Ascending aorta (tissue), 2 donors: ENCODE data around the gene LY6G5C. TPM values are rescaled to one million over a fixed set of nuclear protein-coding genes. Genes with fewer than 3 reads are reported as not detected.

Experiments used
- DNase-seq, 2 donors: peaks; one replicate each; pipeline ENCODE4 v3.0.0-alpha.2; 2019; ENCODE audit warnings: low spot score in 2 of 2
- H3K27ac ChIP-seq, 2 donors: fragments of 200-600 bp; sonication (generic); one replicate each; pipeline ENCODE4 v1.5.1; 2016 to 2017; ENCODE audit warnings: mild to moderate bottlenecking in 1 of 2
- H3K27me3 ChIP-seq: fragments of 200-600 bp; sonication (generic); one replicate; pipeline ENCODE4 v1.5.1; 2017
- H3K36me3 ChIP-seq, 2 donors: fragments of 200-600 bp; sonication (generic); one replicate each; pipeline ENCODE4 v1.5.1; 2016
- H3K4me1 ChIP-seq, 2 donors: fragments of 200-600 bp; sonication (generic); one replicate each; pipeline ENCODE4 v1.5.1; 2016 to 2017; ENCODE audit warnings: mild to moderate bottlenecking in 1 of 2
- H3K4me3 ChIP-seq, 2 donors: fragments of 200-600 bp; sonication (generic); one replicate each; pipeline ENCODE4 v1.5.1; 2016 to 2017; ENCODE audit warnings: mild to moderate bottlenecking in 1 of 2
- H3K9me3 ChIP-seq, 2 donors: fragments of 200-600 bp; sonication (generic); one replicate each; pipeline ENCODE4 v1.5.1; 2016
- intact Hi-C: fragments of 100-400 bp; cut with DNase I; formaldehyde crosslinking; loops from one replicate; pipeline ENCODE4 v1.15.1; 2023
- total RNA-seq: library from RNA; depleted of rRNA; stranded (reverse); fragments of >200 nt; gene quantifications from one replicate; pipeline ENCODE4 v1.1.0, GENCODE V29; 2016
- TF ChIP-seq, protein P1 (sequence below), 3 experiments: fragments of 200-600 bp in 2 of 3; fragments of 450-650 bp in 1 of 3; sonication (generic) in 2 of 3; IDR thresholded peaks; one replicate each; pipeline ENCODE4 v1.5.1; 2016 to 2019; ENCODE audit warnings: antibody characterized with exemption in 3 of 3, mild to moderate bottlenecking in 1 of 3, moderate library complexity in 1 of 3

Gene LY6G5C
- total RNA-seq, 1 donor from 2014 or later: 0.96 TPM

GRCh38 chr6:31626952-31627351 is 53.9 kb downstream of the LY6G5C start:
- peaks cover 3 to 7% of the 10 kb centered on the region in 2 donors for H3K4me1 ChIP-seq
- peaks cover 86 to 87% of the 10 kb centered on the region in 2 donors for H3K36me3 ChIP-seq
- no peaks in the 10 kb centered on the region for H3K9me3 ChIP-seq
- H3K27ac ChIP-seq: no peak overlapping the region
- TF ChIP-seq, protein P1, sequence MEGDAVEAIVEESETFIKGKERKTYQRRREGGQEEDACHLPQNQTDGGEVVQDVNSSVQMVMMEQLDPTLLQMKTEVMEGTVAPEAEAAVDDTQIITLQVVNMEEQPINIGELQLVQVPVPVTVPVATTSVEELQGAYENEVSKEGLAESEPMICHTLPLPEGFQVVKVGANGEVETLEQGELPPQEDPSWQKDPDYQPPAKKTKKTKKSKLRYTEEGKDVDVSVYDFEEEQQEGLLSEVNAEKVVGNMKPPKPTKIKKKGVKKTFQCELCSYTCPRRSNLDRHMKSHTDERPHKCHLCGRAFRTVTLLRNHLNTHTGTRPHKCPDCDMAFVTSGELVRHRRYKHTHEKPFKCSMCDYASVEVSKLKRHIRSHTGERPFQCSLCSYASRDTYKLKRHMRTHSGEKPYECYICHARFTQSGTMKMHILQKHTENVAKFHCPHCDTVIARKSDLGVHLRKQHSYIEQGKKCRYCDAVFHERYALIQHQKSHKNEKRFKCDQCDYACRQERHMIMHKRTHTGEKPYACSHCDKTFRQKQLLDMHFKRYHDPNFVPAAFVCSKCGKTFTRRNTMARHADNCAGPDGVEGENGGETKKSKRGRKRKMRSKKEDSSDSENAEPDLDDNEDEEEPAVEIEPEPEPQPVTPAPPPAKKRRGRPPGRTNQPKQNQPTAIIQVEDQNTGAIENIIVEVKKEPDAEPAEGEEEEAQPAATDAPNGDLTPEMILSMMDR (IDR thresholded peaks at IDR 0.05): no peak
- no peaks in the 10 kb centered on the region for H3K27me3 ChIP-seq
- DNase-seq: no peak
- intact Hi-C loops: loop anchor here (10.0 kb wide), 1 partner anchor 1348 kb away; no protein-coding TSS in a partner anchor
- H3K4me3 ChIP-seq: no peak overlapping the region

Other genes with a start within 250 kb of the LY6G5C start
- gene MICB, start 182.9 kb downstream of the LY6G5C start, total RNA-seq: 0.11 TPM
- not detected for gene MCCD1, start 152.1 kb downstream of the LY6G5C start, total RNA-seq
- 134 TPM for gene DDX39B, start 139.1 kb downstream of the LY6G5C start, total RNA-seq
- gene ATP6V1G2, start 134.5 kb downstream of the LY6G5C start, total RNA-seq: not detected
- gene NFKBIL1, start 133.5 kb downstream of the LY6G5C start, total RNA-seq: 71.5 TPM
- gene LTA, start 108.8 kb downstream of the LY6G5C start, total RNA-seq: not detected
- gene TNF, start 105.5 kb downstream of the LY6G5C start, total RNA-seq: 11.5 TPM
- gene LTB, start 98.6 kb downstream of the LY6G5C start, total RNA-seq: not detected
- 21.4 TPM for gene LST1, start 94.8 kb downstream of the LY6G5C start, total RNA-seq
- gene NCR3, start 88.1 kb downstream of the LY6G5C start, total RNA-seq: not detected
- 1.7 TPM for gene AIF1, start 65.8 kb downstream of the LY6G5C start, total RNA-seq
- gene PRRC2A, start 60.4 kb downstream of the LY6G5C start, total RNA-seq: 171 TPM
- 255 TPM for gene BAG6, start 28.4 kb downstream of the LY6G5C start, total RNA-seq
- gene APOM, start 25.2 kb downstream of the LY6G5C start, total RNA-seq: not detected
- 20.9 TPM for gene C6orf47, start 20.3 kb downstream of the LY6G5C start, total RNA-seq
- 9.8 TPM for gene GPANK1, start 16.1 kb downstream of the LY6G5C start, total RNA-seq
- gene CSNK2B, start 15.0 kb downstream of the LY6G5C start, total RNA-seq: 148 TPM
- gene LY6G5B, start 11.1 kb downstream of the LY6G5C start, total RNA-seq: 24.1 TPM
- 28.0 TPM for gene ABHD16A, start 22.3 kb upstream of the LY6G5C start, total RNA-seq
- not detected for gene LY6G6F, start 25.8 kb upstream of the LY6G5C start, total RNA-seq
- gene LY6G6D, start 34.3 kb upstream of the LY6G5C start, total RNA-seq: not detected
- gene LY6G6C, start 40.7 kb upstream of the LY6G5C start, total RNA-seq: not detected
- gene MPIG6B, start 42.3 kb upstream of the LY6G5C start, total RNA-seq: not detected
- gene DDAH2, start 48.2 kb upstream of the LY6G5C start, total RNA-seq: 150 TPM
- 281 TPM for gene CLIC1, start 55.5 kb upstream of the LY6G5C start, total RNA-seq
- 17.7 TPM for gene MSH5, start 58.9 kb upstream of the LY6G5C start, total RNA-seq
- not detected for gene SAPCD1, start 81.6 kb upstream of the LY6G5C start, total RNA-seq
- not detected for gene VWA7, start 96.3 kb upstream of the LY6G5C start, total RNA-seq
- gene VARS1, start 114.7 kb upstream of the LY6G5C start, total RNA-seq: 48.3 TPM
- gene LSM2, start 125.9 kb upstream of the LY6G5C start, total RNA-seq: 61.3 TPM
- gene HSPA1L, start 134.2 kb upstream of the LY6G5C start, total RNA-seq: not detected
- 288 TPM for gene HSPA1A, start 134.5 kb upstream of the LY6G5C start, total RNA-seq
- gene HSPA1B, start 146.7 kb upstream of the LY6G5C start, total RNA-seq: 613 TPM
- gene NEU1, start 181.8 kb upstream of the LY6G5C start, total RNA-seq: 21.6 TPM
- gene SLC44A4, start 197.9 kb upstream of the LY6G5C start, total RNA-seq: not detected
- 39.5 TPM for gene EHMT2, start 216.6 kb upstream of the LY6G5C start, total RNA-seq
- 7.3 TPM for gene ZBTB12, start 221.0 kb upstream of the LY6G5C start, total RNA-seq
- gene C2, start 246.7 kb upstream of the LY6G5C start, total RNA-seq: 18.6 TPM